CD4-positive, alpha-beta T cell treated with Interleukin-1 beta for 1 hour (primary cell): ENCODE results near the gene EIF4H.
A peak's percentile ranks its signal among the peaks of the same experiment; 100 is the strongest.
"Not testable (repeated sequence)": the region's sequence is repeated elsewhere in the genome, so short reads cannot be mapped to it uniquely, and the experiment has no call there.

ENCODE experiments used
- DNase-seq, 2 donors: peaks; one replicate each; pipeline ENCODE4 v3.0.0-alpha.2; 2020 to 2022

Gene EIF4H

GRCh38 chr7:74202841-74203556, 28.8 kb downstream of the EIF4H start:
- peak; percentile 39 to 43 for DNase-seq

GRCh38 chr7:74203956-74204618, 29.9 kb downstream of the EIF4H start:
- DNase-seq = no peak

GRCh38 chr7:74206052-74206451, 31.9 kb downstream of the EIF4H start:
- not testable (repeated sequence) for DNase-seq

- peak; percentile 73 to 76 for DNase-seq
These were observed 32.5 kb downstream of the EIF4H start for GRCh38 chr7:74206589-74207120.

GRCh38 chr7:74207586-74207985, 33.4 kb downstream of the EIF4H start:
- no peak for DNase-seq

- not testable (repeated sequence) for DNase-seq
These were observed 34.1 kb downstream of the EIF4H start for GRCh38 chr7:74208241-74208640.

- DNase-seq = peak in 1 of 2 donors; percentile 29
These were observed 38.5 kb downstream of the EIF4H start for GRCh38 chr7:74212661-74213060.

GRCh38 chr7:74214816-74215630, 40.9 kb downstream of the EIF4H start:
- no peak for DNase-seq

- DNase-seq = no peak
These were observed 41.8 kb downstream of the EIF4H start for GRCh38 chr7:74215921-74216320.

GRCh38 chr7:74216361-74216761, 42.2 kb downstream of the EIF4H start:
- no peak for DNase-seq

GRCh38 chr7:74217455-74218342, 43.5 kb downstream of the EIF4H start:
- DNase-seq = peak in 1 of 2 donors; percentile 45

- DNase-seq = no peak
These were observed 44.2 kb downstream of the EIF4H start for GRCh38 chr7:74218343-74218698.

- no peak for DNase-seq
These were observed 45.3 kb downstream of the EIF4H start for GRCh38 chr7:74219416-74219815.

- no peak for DNase-seq
These were observed 46.1 kb downstream of the EIF4H start for GRCh38 chr7:74220229-74220628.

- no peak for DNase-seq
These were observed 47.6 kb downstream of the EIF4H start for GRCh38 chr7:74221713-74222112.

GRCh38 chr7:74222851-74223710, 48.9 kb downstream of the EIF4H start:
- DNase-seq = no peak

- DNase-seq = no peak
These were observed 49.8 kb downstream of the EIF4H start for GRCh38 chr7:74223711-74224510.

GRCh38 chr7:74224511-74224832, 50.3 kb downstream of the EIF4H start:
- DNase-seq = no peak

- not testable (repeated sequence) for DNase-seq
These were observed 50.8 kb downstream of the EIF4H start for GRCh38 chr7:74224907-74225306.

GRCh38 chr7:74225400-74225799, 51.2 kb downstream of the EIF4H start:
- no peak for DNase-seq

GRCh38 chr7:74226633-74227032, 52.5 kb downstream of the EIF4H start:
- peak in 1 of 2 donors; percentile 33 for DNase-seq
